Upper lobe of left lung (tissue), 4 donors: ENCODE results near the gene STX16.

Source experiments
- CTCF ChIP-seq, 6 experiments: fragments of 450-650 bp in 4 of 6; fragments of 200-600 bp in 2 of 6; sonication (generic) in 2 of 6; IDR thresholded peaks; one replicate each; pipeline ENCODE4 v1.5.1; 2016 to 2019; ENCODE audit warnings: antibody characterized with exemption in 6 of 6
- POLR2AphosphoS5 ChIP-seq, 2 donors: sonication (generic); formaldehyde crosslinking; IDR thresholded peaks; one replicate each; pipeline ENCODE4 v1.5.1; 2017; ENCODE audit warnings: antibody characterized with exemption in 2 of 2

- no peak for TF ChIP-seq CTCF (IDR thresholded peaks at IDR 0.05)
- TF ChIP-seq POLR2AphosphoS5 (IDR thresholded peaks at IDR 0.05), result no peak
Measured at GRCh38 chr20:58670102-58670501, 19.0 kb downstream of the STX16 start.
